H1 (cell line): ENCODE measurements around the gene CHRNA4. TPM values are rescaled to one million over a fixed set of nuclear protein-coding genes. Genes with fewer than 3 reads are reported as not detected.

Experiments used
- CTCF ChIA-PET: fragments of 300-600 bp; sonication (Branson Sonifier 250); formaldehyde crosslinking; loops from one replicate; lab custom pipeline; 2021; ENCODE audit not compliant: partially characterized antibody; lab: Charles Lee
- POLR2A ChIA-PET: fragments of 300-600 bp; sonication (Branson Sonifier 250); formaldehyde crosslinking; loops from one replicate; lab custom pipeline; 2021; ENCODE audit warnings: inconsistent platforms; ENCODE audit not compliant: partially characterized antibody; lab: Charles Lee
- DNase-seq, 2 experiments: peaks; one replicate each; pipeline versions ENCODE4 v3.0.0 to v3.0.0-alpha.2; 2010 to 2022; ENCODE audit warnings: low spot score in 2 of 2, low read depth in 1 of 2, mixed read lengths in 1 of 2
- FAIRE-seq: peaks from 2 replicates; lab custom pipeline; 2011; peaks lifted over from hg19 to GRCh38; lab: Jason Lieb, UNC
- H2AFZ ChIP-seq: 2 replicates; pipeline ENCODE4 v1.8.1; 2012; ENCODE audit warnings: low read length, inconsistent platforms
- H2AK5ac ChIP-seq: 2 replicates; pipeline ENCODE4 v1.6.1; 2013; ENCODE audit warnings: low read depth, low read length
- H2BK120ac ChIP-seq: replicated peaks from 2 replicates; pipeline ENCODE3; 2013; ENCODE audit warnings: low read depth, low read length, inconsistent platforms
- H2BK12ac ChIP-seq: 2 replicates; pipeline ENCODE4 v1.6.1; 2013; ENCODE audit warnings: low read depth, low read length
- H2BK15ac ChIP-seq: 2 replicates; pipeline ENCODE4 v1.6.1; 2013; ENCODE audit warnings: low read length
- H2BK20ac ChIP-seq: 2 replicates; pipeline ENCODE4 v1.6.1; 2013; ENCODE audit warnings: low read length
- H2BK5ac ChIP-seq: 2 replicates; pipeline ENCODE4 v1.6.1; 2013; ENCODE audit warnings: low read depth, low read length
- H3K14ac ChIP-seq: 2 replicates; pipeline ENCODE4 v1.6.1; 2013; ENCODE audit warnings: inconsistent platforms; ENCODE audit not compliant: insufficient read length
- H3K18ac ChIP-seq: 2 replicates; pipeline ENCODE4 v1.6.1; 2013; ENCODE audit warnings: low read length; ENCODE audit errors: extremely low read depth
- H3K23ac ChIP-seq: 2 replicates; pipeline ENCODE4 v1.6.1; 2013; ENCODE audit warnings: inconsistent platforms; ENCODE audit not compliant: insufficient read length
- H3K23me2 ChIP-seq: 2 replicates; pipeline ENCODE4 v1.6.1; 2013; ENCODE audit warnings: low read depth, low read length
- H3K27ac ChIP-seq: 2 replicates; pipeline ENCODE4 v1.6.1; 2011; ENCODE audit warnings: low read depth, low read length, inconsistent platforms
- H3K27me3 ChIP-seq, 4 experiments: replicated peaks in 1 of 4; 1 replicate in 1 of 4; 2 replicates in 3 of 4; pipeline versions ENCODE4 v1.6.1 to v1.8.1; 2011 to 2013; ENCODE audit warnings: low read length in 3 of 4, mild to moderate bottlenecking in 3 of 4, inconsistent platforms in 2 of 4, mixed read lengths in 2 of 4, moderate library complexity in 1 of 4; ENCODE audit not compliant: control insufficient read depth in 3 of 4, insufficient read depth in 3 of 4; ENCODE audit errors: extremely low read depth in 1 of 4
- H3K36me3 ChIP-seq, 4 experiments: 2 replicates each; pipeline versions ENCODE4 v1.6.1 to v1.8.1; 2011 to 2013; ENCODE audit warnings: mild to moderate bottlenecking in 4 of 4, low read length in 3 of 4, moderate library complexity in 2 of 4, control low read depth in 1 of 4, inconsistent platforms in 1 of 4; ENCODE audit not compliant: insufficient read depth in 4 of 4, control insufficient read depth in 2 of 4
- H3K4ac ChIP-seq: replicated peaks from 2 replicates; pipeline ENCODE3; 2013; ENCODE audit warnings: low read length, low read depth, mixed read lengths, inconsistent platforms; ENCODE audit not compliant: insufficient read length
- H3K4me1 ChIP-seq, 4 experiments: replicated peaks in 1 of 4; 1 replicate in 1 of 4; 2 replicates in 3 of 4; pipeline versions ENCODE4 v1.6.1 to v1.8.1; 2011 to 2013; ENCODE audit warnings: low read length in 3 of 4, inconsistent platforms in 2 of 4, mixed read lengths in 1 of 4; ENCODE audit not compliant: insufficient read depth in 4 of 4, control insufficient read depth in 3 of 4
- H3K4me2 ChIP-seq, 2 experiments: 2 replicates each; pipeline versions ENCODE4 v1.6.1 to v1.8.1; 2011 to 2013; ENCODE audit warnings: low read depth in 2 of 2, low read length in 2 of 2, control low read depth in 1 of 2, inconsistent platforms in 1 of 2, mild to moderate bottlenecking in 1 of 2; ENCODE audit not compliant: insufficient read depth in 1 of 2
- H3K4me3 ChIP-seq, 4 experiments: fragments of 200-600, 300-600 bp in 1 of 4; sonication (generic), shearing (Covaris generic), sonication (Bioruptor Twin) in 1 of 4; 2 replicates each; pipeline versions ENCODE4 v1.5.1 to v1.8.1; 2011 to 2016; ENCODE audit warnings: low read length in 4 of 4, low read depth in 3 of 4, control low read depth in 2 of 4, inconsistent platforms in 2 of 4, mild to moderate bottlenecking in 2 of 4, mixed read lengths in 1 of 4, moderate library complexity in 1 of 4; ENCODE audit not compliant: insufficient read depth in 2 of 4; ENCODE audit errors: extremely low read depth in 1 of 4
- H3K56ac ChIP-seq: replicated peaks from 2 replicates; pipeline ENCODE3; 2013; ENCODE audit warnings: low read depth, mild to moderate bottlenecking, mixed read lengths, low read length, inconsistent platforms; ENCODE audit not compliant: insufficient read length
- H3K79me1 ChIP-seq: 2 replicates; pipeline ENCODE4 v1.6.1; 2013; ENCODE audit warnings: low read depth, low read length, control low read depth
- H3K79me2 ChIP-seq, 2 experiments: 2 replicates each; pipeline versions ENCODE4 v1.6.1 to v1.8.1; 2012 to 2013; ENCODE audit warnings: low read length in 2 of 2, mild to moderate bottlenecking in 2 of 2, inconsistent platforms in 1 of 2; ENCODE audit not compliant: insufficient read depth in 2 of 2, control insufficient read depth in 1 of 2
- H3K9ac ChIP-seq, 4 experiments: replicated peaks in 1 of 4; 1 replicate in 1 of 4; 2 replicates in 3 of 4; pipeline versions ENCODE4 v1.6.1 to v1.8.1; 2011 to 2013; ENCODE audit warnings: low read depth in 3 of 4, low read length in 3 of 4, control low read depth in 2 of 4, mild to moderate bottlenecking in 2 of 4, moderate library complexity in 2 of 4, inconsistent platforms in 1 of 4; ENCODE audit errors: extremely low read depth in 1 of 4
- H3K9me3 ChIP-seq, 2 experiments: 2 replicates each; pipeline versions ENCODE4 v1.6.1 to v1.8.1; 2012 to 2013; ENCODE audit warnings: mild to moderate bottlenecking in 2 of 2, moderate library complexity in 2 of 2, control low read depth in 1 of 2, inconsistent platforms in 1 of 2, low read depth in 1 of 2, low read length in 1 of 2, mixed read lengths in 1 of 2; ENCODE audit not compliant: insufficient read depth in 2 of 2
- H4K20me1 ChIP-seq, 2 experiments: replicated peaks in 1 of 2; 2 replicates each; pipeline versions ENCODE3 to v1.8.1; 2011 to 2013; ENCODE audit warnings: inconsistent platforms in 2 of 2, low read length in 2 of 2, mild to moderate bottlenecking in 1 of 2; ENCODE audit not compliant: insufficient read depth in 2 of 2, control insufficient read depth in 1 of 2
- H4K5ac ChIP-seq: 2 replicates; pipeline ENCODE4 v1.6.1; 2013; ENCODE audit warnings: low read length, low read depth, mixed read lengths, inconsistent platforms; ENCODE audit not compliant: insufficient read length
- H4K8ac ChIP-seq: 2 replicates; pipeline ENCODE4 v1.8.0; 2013; ENCODE audit warnings: mild to moderate bottlenecking, moderate library complexity, low read length, inconsistent platforms; ENCODE audit not compliant: insufficient read depth; ENCODE audit errors: extremely low read depth
- H4K91ac ChIP-seq: replicated peaks from 2 replicates; pipeline ENCODE3; 2013; ENCODE audit warnings: low read length, mixed read lengths, inconsistent platforms; ENCODE audit not compliant: insufficient read length
- BCL11A ChIP-seq, 2 experiments: IDR thresholded peaks; one replicate each; pipeline ENCODE4 v1.6.1; 2011; ENCODE audit warnings: low read depth in 2 of 2, low read length in 2 of 2, mild to moderate bottlenecking in 2 of 2
- CEBPB ChIP-seq: IDR thresholded peaks from 2 replicates; pipeline ENCODE4 v1.6.1; 2012; ENCODE audit warnings: low read depth, low read length
- KDM4A ChIP-seq: IDR thresholded peaks from one replicate; pipeline ENCODE4 v1.7.1; 2012; ENCODE audit warnings: low read depth, mild to moderate bottlenecking, moderate library complexity, low read length, inconsistent platforms; ENCODE audit not compliant: severe bottlenecking
- SP1 ChIP-seq: IDR thresholded peaks from 2 replicates; pipeline ENCODE4 v1.6.1; 2011; ENCODE audit warnings: low read depth, low read length
- TEAD4 ChIP-seq: IDR thresholded peaks from 2 replicates; pipeline ENCODE4 v1.6.1; 2012; ENCODE audit warnings: low read depth, low read length, inconsistent platforms, mixed read lengths
- WGBS, 2 experiments: shearing (Covaris generic) in 1 of 2; methylation state at CpG; one replicate each; pipeline versions ENCODE4 v1.1.6 to v1.1.7; 2013 to 2015; ENCODE audit warnings: low lambda C conversion rate in 2 of 2, mixed read lengths in 2 of 2, inconsistent platforms in 1 of 2, low coverage in 1 of 2, missing lambda C conversion rate in 1 of 2; ENCODE audit not compliant: insufficient replicate concordance in 2 of 2, insufficient coverage in 1 of 2, insufficient read length in 1 of 2; ENCODE audit errors: extremely low coverage in 1 of 2, missing lambda C conversion rate in 1 of 2; 5-methylcytosine and 5-hydroxymethylcytosine counted together
- polyA plus RNA-seq, 7 experiments: library from polyadenylated mRNA; depleted of rRNA in 3 of 7; stranded (reverse) in 5 of 7; unstranded in 2 of 7; fragments of >200 nt in 5 of 7; fragments of 200-250 nt in 2 of 7; gene quantifications; 1 replicate in 5 of 7; 2 replicates in 1 of 7; 4 replicates in 1 of 7; pipeline versions ENCODE4 v1.2.1 to v1.2.3, GENCODE V29; 2011 to 2013; ENCODE audit warnings: missing spikeins in 2 of 7, mixed read lengths in 2 of 7
- total RNA-seq: library from RNA; stranded (reverse); fragmentation: NEBNext Ultra II Directional; extraction: Animal tissue kit (Norgen Biotek cat#: 25700); gene quantifications from 2 replicates; pipeline ENCODE4 v1.2.1, GENCODE V29; 2021
- TF ChIP-seq, protein P1 (sequence below): IDR thresholded peaks from 2 replicates; pipeline ENCODE4 v1.6.1; 2012; ENCODE audit warnings: low read length, inconsistent platforms

The CHRNA4 gene
- total and polyA plus RNA-seq, 2 of the 8 experiments (the other 6 are each of a cell fraction or from before 2014, with no cell fraction given) = 4.3 to 5.7 TPM

DNA sequence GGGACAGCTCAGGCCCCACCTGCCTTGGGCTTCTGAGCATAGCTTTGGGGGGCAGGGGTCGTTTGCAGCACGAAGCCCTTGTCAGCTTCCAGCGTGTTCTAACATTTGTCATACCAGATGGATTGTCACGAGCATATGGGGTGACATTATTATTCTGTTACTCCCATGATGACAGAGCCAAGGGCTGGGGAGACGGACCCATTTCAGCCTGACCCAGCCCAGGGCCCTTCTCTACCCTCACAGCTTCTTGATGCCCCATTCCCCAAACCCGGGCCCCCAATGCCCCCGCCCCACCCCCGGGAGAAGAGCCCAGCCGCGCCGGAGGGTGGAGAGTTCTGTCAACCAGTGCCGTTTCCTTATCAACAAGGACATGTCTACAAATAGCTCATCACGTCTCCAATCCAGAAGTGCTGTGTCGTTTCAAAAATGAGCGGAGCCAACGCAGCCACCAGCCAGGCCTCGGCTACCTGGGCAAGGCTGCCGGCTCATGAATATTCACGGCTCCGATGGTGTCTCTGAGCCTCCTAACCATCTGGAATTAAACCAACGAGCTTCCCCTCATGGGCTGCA lies 9.6 kb upstream of the CHRNA4 start:
- H3K4me2 ChIP-seq = 0 out of 4 replicates have a peak overlapping the region, but pooled peaks of 1 of the 2 experiments have one; percentile 22
- no peaks in the 10 kb centered on the region for H4K20me1 ChIP-seq
- H2AK5ac ChIP-seq = no peak overlapping the region
- H3K79me2 ChIP-seq = no peaks in the 10 kb centered on the region
- CTCF ChIA-PET = interaction anchor here (0.6 to 5.2 kb wide), 15 partner anchors 8 to 189 kb away, joined by 3 to 25 read pairs (median 3); no protein-coding TSS in a partner anchor
- no peak overlapping the region for H3K14ac ChIP-seq
- H3K27ac ChIP-seq = no peak overlapping the region
- no peak overlapping the region for H3K9ac ChIP-seq
- H3K23ac ChIP-seq = no peak overlapping the region
- WGBS, 2 experiments = 82% methylated on average over 15 of the region's 21 CpGs; no CpG with 5 or more reads in 1 of the 2 experiments
- H2BK15ac ChIP-seq = no peak overlapping the region
- no peaks in the 10 kb centered on the region for H3K36me3 ChIP-seq
- H2BK12ac ChIP-seq = no peak overlapping the region
- POLR2A ChIA-PET = interaction anchor here (0.9 to 1.1 kb wide), 3 partner anchors 10 to 76 kb away, joined by 3 to 4 read pairs (median 4); partner anchors contain the start of gene CHRNA4
- H3K4me1 ChIP-seq = peaks cover 0 to 7% (median 2%) of the 10 kb centered on the region in 4 experiments; a peak in 3 of 7 replicates
- FAIRE-seq = no peak
- H4K5ac ChIP-seq = no peak overlapping the region
- no peaks in the 10 kb centered on the region; a peak in 1 of 7 replicates for H3K27me3 ChIP-seq
- no peak for DNase-seq
- no peak overlapping the region for H2BK120ac ChIP-seq
- TF ChIP-seq CEBPB (no peak), SP1 (no peak), BCL11A (IDR thresholded peaks at IDR 0.05; ENCODE audit: low read depth in 2 of 2, low read length in 2 of 2) (no peak), TEAD4 (no peak), KDM4A (no peak)
- TF ChIP-seq, protein P1, sequence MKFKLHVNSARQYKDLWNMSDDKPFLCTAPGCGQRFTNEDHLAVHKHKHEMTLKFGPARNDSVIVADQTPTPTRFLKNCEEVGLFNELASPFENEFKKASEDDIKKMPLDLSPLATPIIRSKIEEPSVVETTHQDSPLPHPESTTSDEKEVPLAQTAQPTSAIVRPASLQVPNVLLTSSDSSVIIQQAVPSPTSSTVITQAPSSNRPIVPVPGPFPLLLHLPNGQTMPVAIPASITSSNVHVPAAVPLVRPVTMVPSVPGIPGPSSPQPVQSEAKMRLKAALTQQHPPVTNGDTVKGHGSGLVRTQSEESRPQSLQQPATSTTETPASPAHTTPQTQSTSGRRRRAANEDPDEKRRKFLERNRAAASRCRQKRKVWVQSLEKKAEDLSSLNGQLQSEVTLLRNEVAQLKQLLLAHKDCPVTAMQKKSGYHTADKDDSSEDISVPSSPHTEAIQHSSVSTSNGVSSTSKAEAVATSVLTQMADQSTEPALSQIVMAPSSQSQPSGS = no peak
- H2AFZ ChIP-seq = no peak overlapping the region
- H3K4ac ChIP-seq = no peak overlapping the region
- H2BK5ac ChIP-seq = no peak overlapping the region
- H4K91ac ChIP-seq = no peak overlapping the region
- no peak overlapping the region for H3K4me3 ChIP-seq
- H3K18ac ChIP-seq = no peak overlapping the region
- no peaks in the 10 kb centered on the region for H3K9me3 ChIP-seq
- peaks cover 2% of the 10 kb centered on the region; the same call in 1 of the 2 replicates for H3K79me1 ChIP-seq
- no peak overlapping the region for H2BK20ac ChIP-seq
- H3K56ac ChIP-seq = no peak overlapping the region
- 0 out of 2 replicates have a peak, but pooled peaks cover 3% of the 10 kb centered on the region for H3K23me2 ChIP-seq
- H4K8ac ChIP-seq = no peak overlapping the region
